SK-N-SH treated with all-trans-retinoic acid at 6 μM for 48 hours (cell line): Measurements from ENCODE around the gene SAPCD2.

Experiments
- ATAC-seq: fragments of 200-7000 bp; cut with Tn5 transposase; 3 replicates; pipeline ENCODE4 v1.9.1; 2020; ENCODE audit warnings: mild to moderate bottlenecking, moderate library complexity
- ARNTL ChIP-seq: fragments of 450-650 bp; formaldehyde crosslinking; IDR thresholded peaks from 2 replicates; pipeline ENCODE4 v1.5.0; 2020; ENCODE audit warnings: low read depth, mild to moderate bottlenecking, moderate library complexity, borderline replicate concordance
- BACH2 ChIP-seq: fragments of 250-450 bp; sonication (Bioruptor Pico); IDR thresholded peaks from 2 replicates; pipeline ENCODE4 v1.9.0; 2021; ENCODE audit warnings: mild to moderate bottlenecking, borderline replicate concordance
- CSDC2 ChIP-seq: fragments of 250-450 bp; sonication (Bioruptor Pico); IDR thresholded peaks from 2 replicates; pipeline ENCODE4 v1.5.0; 2020; ENCODE audit warnings: mild to moderate bottlenecking, moderate library complexity
- CSRNP3 ChIP-seq: fragments of 250-450 bp; sonication (Bioruptor Pico); IDR thresholded peaks from 2 replicates; pipeline ENCODE4 v1.5.1; 2021; ENCODE audit warnings: mild to moderate bottlenecking, moderate library complexity
- ESRRG ChIP-seq: fragments of 250-450 bp; sonication (Bioruptor Pico); IDR thresholded peaks from 2 replicates; pipeline ENCODE4 v1.6.1; 2021; ENCODE audit warnings: mild to moderate bottlenecking
- ISL1 ChIP-seq: fragments of 250-450 bp; sonication (Bioruptor Pico); IDR thresholded peaks from 2 replicates; pipeline ENCODE4 v2.1.2; 2022; ENCODE audit warnings: mild to moderate bottlenecking, moderate library complexity
- OSR1 ChIP-seq: fragments of 250-450 bp; sonication (Bioruptor Pico); IDR thresholded peaks from 2 replicates; pipeline ENCODE4 v1.8.0; 2022; ENCODE audit warnings: moderate library complexity, mild to moderate bottlenecking, inconsistent platforms
- PATZ1 ChIP-seq: fragments of 250-450 bp; sonication (Bioruptor Pico); IDR thresholded peaks from 2 replicates; pipeline ENCODE4 v1.8.0; 2020; ENCODE audit warnings: mild to moderate bottlenecking, moderate library complexity, borderline replicate concordance
- POU6F1 ChIP-seq: fragments of 250-450 bp; sonication (Bioruptor Pico); IDR thresholded peaks from 2 replicates; pipeline ENCODE4 v1.8.0; 2021; ENCODE audit warnings: low read depth, mild to moderate bottlenecking, moderate library complexity, borderline replicate concordance
- PPARA ChIP-seq: fragments of 250-450 bp; sonication (Bioruptor Pico); IDR thresholded peaks from 2 replicates; pipeline ENCODE4 v1.5.0; 2020; ENCODE audit warnings: mild to moderate bottlenecking, borderline replicate concordance
- RARB ChIP-seq: fragments of 250-450 bp; sonication (Bioruptor Pico); IDR thresholded peaks from 2 replicates; pipeline ENCODE4 v1.8.0; 2021; ENCODE audit warnings: mild to moderate bottlenecking, moderate library complexity
- SNAI2 ChIP-seq: fragments of 250-450 bp; sonication (Bioruptor Pico); IDR thresholded peaks from 2 replicates; pipeline ENCODE4 v1.5.0; 2020; ENCODE audit warnings: mild to moderate bottlenecking, moderate library complexity
- TCF4 ChIP-seq: fragments of 250-450 bp; sonication (Bioruptor Pico); IDR thresholded peaks from 2 replicates; pipeline ENCODE4 v1.8.0; 2021; ENCODE audit warnings: mild to moderate bottlenecking, moderate library complexity, borderline replicate concordance
- TOX ChIP-seq: fragments of 250-450 bp; sonication (Bioruptor Pico); IDR thresholded peaks from 2 replicates; pipeline ENCODE4 v1.8.0; 2021; ENCODE audit warnings: mild to moderate bottlenecking, moderate library complexity, borderline replicate concordance
- TSHZ2 ChIP-seq: fragments of 250-450 bp; sonication (Bioruptor Pico); IDR thresholded peaks from 2 replicates; pipeline ENCODE4 v1.5.0; 2020; ENCODE audit warnings: mild to moderate bottlenecking, moderate library complexity
- ZC3H10 ChIP-seq: fragments of 250-450 bp; sonication (Bioruptor Pico); IDR thresholded peaks from 2 replicates; pipeline ENCODE4 v1.5.1; 2021; ENCODE audit warnings: mild to moderate bottlenecking, moderate library complexity
- ZFP3 ChIP-seq: fragments of 250-450 bp; sonication (Bioruptor Pico); IDR thresholded peaks from 2 replicates; pipeline ENCODE4 v1.5.0; 2020; ENCODE audit warnings: mild to moderate bottlenecking, moderate library complexity
- ZFP30 ChIP-seq: fragments of 450-650 bp; formaldehyde crosslinking; IDR thresholded peaks from 2 replicates; pipeline ENCODE4 v1.5.0; 2022; ENCODE audit warnings: mild to moderate bottlenecking, moderate library complexity
- ZNF565 ChIP-seq: fragments of 450-650 bp; formaldehyde crosslinking; conservative IDR thresholded peaks from 2 replicates; pipeline ENCODE4 v1.5.0; 2020; ENCODE audit warnings: low read depth, mild to moderate bottlenecking, moderate library complexity
- ZNF70 ChIP-seq: fragments of 450-650 bp; formaldehyde crosslinking; IDR thresholded peaks from 2 replicates; pipeline ENCODE4 v1.5.0; 2020; ENCODE audit warnings: mild to moderate bottlenecking, moderate library complexity
- ZNF8 ChIP-seq: fragments of 450-650 bp; formaldehyde crosslinking; IDR thresholded peaks from 2 replicates; pipeline ENCODE4 v1.5.0; 2020; ENCODE audit warnings: mild to moderate bottlenecking, moderate library complexity
- TF ChIP-seq, protein P1 (sequence below): fragments of 250-450 bp; sonication (Bioruptor Pico); IDR thresholded peaks from 2 replicates; pipeline ENCODE4 v1.5.1; 2020; ENCODE audit warnings: low read depth, mild to moderate bottlenecking, moderate library complexity

Gene SAPCD2

GRCh38 chr9:137041124-137041523 is 29.2 kb downstream of the SAPCD2 start:
- TF ChIP-seq TCF4 (CRISPR knock-in tag) (no peak), ZNF8 (CRISPR knock-in tag) (no peak), POU6F1 (CRISPR knock-in tag) (no peak)
- no peak for ATAC-seq

GRCh38 chr9:137040568-137040967 is 29.8 kb downstream of the SAPCD2 start:
- TF ChIP-seq BACH2 (CRISPR knock-in tag) (no peak), CSDC2 (CRISPR knock-in tag) (no peak), ISL1 (CRISPR knock-in tag) (no peak), ZFP30 (CRISPR knock-in tag) (no peak), ZNF70 (CRISPR knock-in tag) (no peak), PATZ1 (CRISPR knock-in tag) (no peak), TSHZ2 (CRISPR knock-in tag) (no peak), ZNF8 (CRISPR knock-in tag) (no peak), ZNF565 (CRISPR knock-in tag) (no peak), TOX (CRISPR knock-in tag) (no peak), RARB (CRISPR knock-in tag) (no peak), SNAI2 (CRISPR knock-in tag) (no peak), ESRRG (no peak), ZFP3 (no peak)
- TF ChIP-seq, protein P1, sequence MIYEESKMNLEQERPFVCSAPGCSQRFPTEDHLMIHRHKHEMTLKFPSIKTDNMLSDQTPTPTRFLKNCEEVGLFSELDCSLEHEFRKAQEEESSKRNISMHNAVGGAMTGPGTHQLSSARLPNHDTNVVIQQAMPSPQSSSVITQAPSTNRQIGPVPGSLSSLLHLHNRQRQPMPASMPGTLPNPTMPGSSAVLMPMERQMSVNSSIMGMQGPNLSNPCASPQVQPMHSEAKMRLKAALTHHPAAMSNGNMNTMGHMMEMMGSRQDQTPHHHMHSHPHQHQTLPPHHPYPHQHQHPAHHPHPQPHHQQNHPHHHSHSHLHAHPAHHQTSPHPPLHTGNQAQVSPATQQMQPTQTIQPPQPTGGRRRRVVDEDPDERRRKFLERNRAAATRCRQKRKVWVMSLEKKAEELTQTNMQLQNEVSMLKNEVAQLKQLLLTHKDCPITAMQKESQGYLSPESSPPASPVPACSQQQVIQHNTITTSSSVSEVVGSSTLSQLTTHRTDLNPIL (CRISPR knock-in tag), result no peak
- no peak for ATAC-seq

DNA sequence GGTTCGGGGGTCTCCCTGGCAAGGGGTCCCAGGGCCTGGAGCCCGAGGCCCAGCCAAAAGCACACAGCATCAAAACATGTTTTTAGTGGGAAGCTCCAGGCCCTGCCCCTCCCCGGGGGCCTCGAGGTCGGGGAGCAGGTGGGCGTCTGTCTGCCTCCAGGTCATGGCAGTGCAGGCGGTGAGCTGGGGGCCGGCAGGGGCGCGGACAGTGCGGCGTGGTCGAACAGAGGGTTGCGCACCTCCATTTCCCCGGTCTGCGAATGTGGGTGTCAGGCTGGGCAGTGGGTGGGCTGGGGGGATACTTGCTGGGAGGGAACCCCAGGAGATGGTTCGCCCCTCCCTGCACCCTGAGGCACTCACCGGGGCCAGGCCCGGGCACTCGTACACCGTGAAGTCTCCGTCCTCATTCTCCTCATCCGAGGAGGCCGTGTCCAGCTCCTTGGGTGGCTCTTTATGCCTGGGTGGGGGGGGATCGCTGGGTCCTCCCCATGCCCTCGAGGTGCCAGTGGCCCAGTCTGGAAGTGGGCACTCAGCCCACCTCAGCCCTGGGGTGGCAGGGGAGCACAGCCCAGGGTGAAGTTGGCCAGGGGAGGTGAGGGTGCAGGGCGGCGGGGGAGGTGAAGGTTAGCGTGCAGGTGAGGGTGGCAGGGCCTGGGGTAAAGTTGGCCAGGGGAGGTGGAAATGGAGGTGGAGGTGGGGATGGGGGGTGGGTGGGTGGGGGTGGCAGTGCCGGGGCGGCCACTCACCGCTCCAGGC is 30.6 kb downstream of the SAPCD2 start:
- TF ChIP-seq ZFP3 (no peak), OSR1 (CRISPR knock-in tag) (no peak), ZNF8 (CRISPR knock-in tag) (no peak), TOX (CRISPR knock-in tag) (no peak), ZNF70 (CRISPR knock-in tag) (no peak), ARNTL (CRISPR knock-in tag) (no peak), CSDC2 (CRISPR knock-in tag) (no peak), RARB (CRISPR knock-in tag) (no peak), ZFP30 (CRISPR knock-in tag) (no peak), CSRNP3 (CRISPR knock-in tag) (no peak), ZNF565 (CRISPR knock-in tag) (no peak), TCF4 (CRISPR knock-in tag) (no peak), PPARA (CRISPR knock-in tag) (no peak), ISL1 (CRISPR knock-in tag) (no peak), PATZ1 (CRISPR knock-in tag) (no peak), ZC3H10 (CRISPR knock-in tag) (no peak), TSHZ2 (CRISPR knock-in tag) (no peak)
- ATAC-seq, result no peak
